ENCODE results near the gene LAPTM4A.

GRCh38 chr2:20015482-20016083, 35.8 kb downstream of the LAPTM4A start:
- peak; percentile 27 to 70 (median 68) for TF ChIP-seq CTCF (IDR thresholded peaks at IDR 0.05)
- no peak for TF ChIP-seq POLR2A (IDR thresholded peaks at IDR 0.05)

Measured in Peyer's patch (tissue), 4 donors.